GM12878 (cell line): ENCODE measurements around the gene CCDC24. TPM values are rescaled to one million over a fixed set of nuclear protein-coding genes. Genes with fewer than 3 reads are reported as not detected.

Source experiments
- ATAC-seq: fragments of 200-7000 bp; cut with Tn5 transposase; 3 replicates; pipeline ENCODE4 v1.9.1; 2020; ENCODE audit warnings: mild to moderate bottlenecking, moderate library complexity
- BruUV-seq: library from RNA; stranded (reverse); fragments of 400-500 nt; replicated peaks from 2 replicates; lab custom pipeline; 2021; lab: Mats Ljungman, UMichigan
- CTCF ChIA-PET: fragments of 300-600 bp; sonication (Branson Sonifier 250); formaldehyde crosslinking; extraction: SDS; loops from one replicate; lab custom pipeline; 2021; ENCODE audit warnings: inconsistent platforms; lab: Yijun Ruan, JAX
- POLR2A ChIA-PET: fragments of 350-600 bp; formaldehyde crosslinking; extraction: SDS; loops from one replicate; lab custom pipeline; 2021; ENCODE audit warnings: inconsistent platforms; lab: Charles Lee
- RAD21 ChIA-PET: fragments of 300-600 bp; sonication (Branson Sonifier 250); formaldehyde crosslinking; loops from one replicate; lab custom pipeline; 2023; ENCODE audit warnings: antibody characterized with exemption; ENCODE audit not compliant: unreplicated experiment; lab: Charles Lee
- SMC1A ChIA-PET: fragments of 300-600 bp; sonication (Branson Sonifier 250); formaldehyde crosslinking; loops from one replicate; lab custom pipeline; 2023; ENCODE audit not compliant: unreplicated experiment, uncharacterized antibody; lab: Charles Lee
- DNase-seq: peaks from one replicate; pipeline ENCODE4 v3.0.0-alpha.2; 2011; ENCODE audit warnings: low read depth, low spot score
- FAIRE-seq: peaks from 3 replicates; lab custom pipeline; 2011; peaks lifted over from hg19 to GRCh38; lab: Jason Lieb, UNC
- H2AFZ ChIP-seq: 2 replicates; pipeline ENCODE4 v1.6.0; 2011; ENCODE audit warnings: low read depth, low read length, control low read depth; ENCODE audit not compliant: control insufficient read depth
- H3K27ac ChIP-seq: 2 replicates; pipeline ENCODE4 v1.5.1; 2011; ENCODE audit warnings: control low read depth; ENCODE audit not compliant: control insufficient read depth, insufficient read depth
- H3K27me3 ChIP-seq, 2 experiments: replicated peaks in 1 of 2; 2 replicates each; pipeline versions ENCODE4 v1.6.0 to v1.6.1; 2011; ENCODE audit warnings: low read length in 1 of 2; ENCODE audit not compliant: control insufficient read depth in 2 of 2, insufficient read depth in 2 of 2
- H3K36me3 ChIP-seq, 2 experiments: 2 replicates each; pipeline ENCODE4 v1.5.1; 2011; ENCODE audit warnings: low read length in 1 of 2; ENCODE audit not compliant: control insufficient read depth in 2 of 2, insufficient read depth in 2 of 2
- H3K4me1 ChIP-seq: 2 replicates; pipeline ENCODE4 v1.6.1; 2011; ENCODE audit warnings: mild to moderate bottlenecking, low read length, moderate library complexity, mixed read lengths; ENCODE audit not compliant: control insufficient read depth, insufficient read depth
- H3K4me2 ChIP-seq: 2 replicates; pipeline ENCODE4 v1.6.0; 2011; ENCODE audit warnings: control low read depth; ENCODE audit not compliant: control insufficient read depth, insufficient read depth
- H3K4me3 ChIP-seq: fragments of 200-600 bp; sonication (generic); 2 replicates; pipeline ENCODE4 v1.5.1; 2016
- H3K79me2 ChIP-seq: 2 replicates; pipeline ENCODE4 v1.6.0; 2011; ENCODE audit warnings: low read length; ENCODE audit not compliant: control insufficient read depth, insufficient read depth
- H3K9ac ChIP-seq: 2 replicates; pipeline ENCODE4 v1.8.0; 2011; ENCODE audit warnings: low read length, control low read depth, mixed read lengths; ENCODE audit not compliant: control insufficient read depth, insufficient read depth
- H3K9me3 ChIP-seq: replicated peaks from 3 replicates; pipeline ENCODE4 v1.5.1; 2011; ENCODE audit warnings: mild to moderate bottlenecking, low read length; ENCODE audit not compliant: control insufficient read depth, insufficient read depth
- H4K20me1 ChIP-seq: 2 replicates; pipeline ENCODE4 v1.6.0; 2011; ENCODE audit not compliant: control insufficient read depth, insufficient read depth
- ATF7 ChIP-seq: fragments of 450-650 bp; IDR thresholded peaks from 2 replicates; pipeline ENCODE4 v1.6.1; 2016; ENCODE audit warnings: low read depth, mild to moderate bottlenecking
- IRF4 ChIP-seq: IDR thresholded peaks from 2 replicates; pipeline ENCODE4 v1.6.1; 2011; ENCODE audit warnings: low read depth, low read length
- POU2F2 ChIP-seq: IDR thresholded peaks from 3 replicates; pipeline ENCODE4 v1.6.1; 2011; ENCODE audit warnings: low read depth, mild to moderate bottlenecking, low read length, borderline replicate concordance
- TCF7 ChIP-seq: IDR thresholded peaks from 2 replicates; pipeline ENCODE4 v1.6.1; 2014; ENCODE audit warnings: antibody characterized with exemption, borderline replicate concordance
- ZNF217 ChIP-seq: fragments of 450-650 bp; IDR thresholded peaks from 2 replicates; pipeline ENCODE4 v1.6.1; 2017; ENCODE audit warnings: antibody characterized with exemption, mild to moderate bottlenecking
- WGBS: methylation state at CpG from one replicate; pipeline ENCODE4 v1.1.6; 2016; ENCODE audit warnings: low lambda C conversion rate; ENCODE audit not compliant: insufficient replicate concordance, insufficient coverage; ENCODE audit errors: missing lambda C conversion rate; 5-methylcytosine and 5-hydroxymethylcytosine counted together
- in situ Hi-C: fragments of 300-500 bp; cut with MboI; formaldehyde crosslinking; loops from 9 replicates; pipeline ENCODE4 v1.14.3; 2018; ENCODE audit warnings: mixed read lengths
- intact Hi-C: fragments of 100-400 bp; cut with micrococcal nuclease; formaldehyde crosslinking; loops from one replicate; pipeline ENCODE4 v1.14.2; 2022; ENCODE audit not compliant: unreplicated experiment
- polyA plus RNA-seq, 11 experiments: library from polyadenylated mRNA; depleted of rRNA in 4 of 11; unstranded in 6 of 11; stranded (reverse) in 5 of 11; fragments of >200 nt; fragmentation: Nextera tagmentation in 4 of 11; fragmentation: Illumina TruSeq in 1 of 11; extraction: Ambion mirVana in 4 of 11; extraction: Trizol in 1 of 11; gene quantifications; 1 replicate in 1 of 11; 2 replicates in 10 of 11; pipeline versions ENCODE4 v1.2.1 to v1.2.3, GENCODE V29; 2011 to 2016; ENCODE audit warnings: inconsistent platforms in 2 of 11, missing spikeins in 2 of 11, low read depth in 1 of 11
- total RNA-seq, 4 experiments: library from RNA; depleted of rRNA in 3 of 4; stranded (reverse); fragments of >200 nt in 3 of 4; fragmentation: Illumina TruSeq in 1 of 4; extraction: Trizol in 1 of 4; gene quantifications; 2 replicates each; pipeline versions ENCODE4 v1.2.1 to v1.2.3, GENCODE V29; 2013 to 2021
- TF ChIP-seq, protein P1 (sequence below): fragments of 450-650 bp; IDR thresholded peaks from 2 replicates; pipeline ENCODE4 v1.6.1; 2017; ENCODE audit warnings: mild to moderate bottlenecking, moderate library complexity

Gene CCDC24
- total and polyA plus RNA-seq, 10 of the 15 experiments (the other 5 are each of a cell fraction or from before 2014, with no cell fraction given): 0.18 to 3.1 (median 1.6) TPM; not detected in 1

DNA sequence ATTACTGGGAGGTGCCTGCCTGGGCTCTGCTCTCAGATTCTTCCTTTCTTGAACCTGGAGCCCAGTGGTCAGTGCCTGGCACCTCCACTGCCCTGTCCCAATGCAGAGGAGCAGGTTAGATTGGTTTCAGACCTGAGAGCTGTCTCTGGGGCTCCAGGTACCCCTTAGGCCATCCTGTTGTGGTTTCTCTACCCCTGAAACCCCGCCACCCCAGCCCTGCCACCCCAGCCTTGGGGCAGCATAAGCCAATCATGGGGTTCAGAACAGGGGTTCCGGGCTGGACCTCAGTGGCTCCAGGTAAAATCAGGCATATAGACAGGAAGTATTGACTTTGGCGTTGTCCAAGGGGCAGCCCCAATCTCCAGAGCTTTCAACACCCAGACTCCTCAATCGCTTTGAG, 43.0 kb downstream of the CCDC24 start:
- ATAC-seq (no peak), FAIRE-seq (no peak), DNase-seq (no peak)
- ChIA-PET POLR2A (no interaction called here), SMC1A (interaction anchor here (2.1 kb wide), 1 partner anchor 99 kb away, joined by 5 read pairs; no protein-coding TSS in a partner anchor), RAD21 (interaction anchor here (0.6 to 4.5 kb wide), 6 partner anchors 19 to 1113 kb away, joined by 3 to 39 read pairs (median 4); no protein-coding TSS in a partner anchor), CTCF (interaction anchor here (3.9 to 8.9 kb wide), 4 partner anchors 14 to 270 kb away, joined by 25 to 167 read pairs (median 57); no protein-coding TSS in a partner anchor)
- H4K20me1 ChIP-seq: no peaks in the 10 kb centered on the region
- WGBS: 56% methylated on average over 3 of the region's 4 CpGs
- H3K79me2 ChIP-seq: no peaks in the 10 kb centered on the region
- peaks cover 3% of the 10 kb centered on the region for H3K4me1 ChIP-seq
- no peak overlapping the region for H3K9ac ChIP-seq
- TF ChIP-seq ATF7: no peak
- no peak for TF ChIP-seq IRF4
- no peak for TF ChIP-seq ZNF217
- TF ChIP-seq POU2F2: no peak
- TF ChIP-seq, protein P1, sequence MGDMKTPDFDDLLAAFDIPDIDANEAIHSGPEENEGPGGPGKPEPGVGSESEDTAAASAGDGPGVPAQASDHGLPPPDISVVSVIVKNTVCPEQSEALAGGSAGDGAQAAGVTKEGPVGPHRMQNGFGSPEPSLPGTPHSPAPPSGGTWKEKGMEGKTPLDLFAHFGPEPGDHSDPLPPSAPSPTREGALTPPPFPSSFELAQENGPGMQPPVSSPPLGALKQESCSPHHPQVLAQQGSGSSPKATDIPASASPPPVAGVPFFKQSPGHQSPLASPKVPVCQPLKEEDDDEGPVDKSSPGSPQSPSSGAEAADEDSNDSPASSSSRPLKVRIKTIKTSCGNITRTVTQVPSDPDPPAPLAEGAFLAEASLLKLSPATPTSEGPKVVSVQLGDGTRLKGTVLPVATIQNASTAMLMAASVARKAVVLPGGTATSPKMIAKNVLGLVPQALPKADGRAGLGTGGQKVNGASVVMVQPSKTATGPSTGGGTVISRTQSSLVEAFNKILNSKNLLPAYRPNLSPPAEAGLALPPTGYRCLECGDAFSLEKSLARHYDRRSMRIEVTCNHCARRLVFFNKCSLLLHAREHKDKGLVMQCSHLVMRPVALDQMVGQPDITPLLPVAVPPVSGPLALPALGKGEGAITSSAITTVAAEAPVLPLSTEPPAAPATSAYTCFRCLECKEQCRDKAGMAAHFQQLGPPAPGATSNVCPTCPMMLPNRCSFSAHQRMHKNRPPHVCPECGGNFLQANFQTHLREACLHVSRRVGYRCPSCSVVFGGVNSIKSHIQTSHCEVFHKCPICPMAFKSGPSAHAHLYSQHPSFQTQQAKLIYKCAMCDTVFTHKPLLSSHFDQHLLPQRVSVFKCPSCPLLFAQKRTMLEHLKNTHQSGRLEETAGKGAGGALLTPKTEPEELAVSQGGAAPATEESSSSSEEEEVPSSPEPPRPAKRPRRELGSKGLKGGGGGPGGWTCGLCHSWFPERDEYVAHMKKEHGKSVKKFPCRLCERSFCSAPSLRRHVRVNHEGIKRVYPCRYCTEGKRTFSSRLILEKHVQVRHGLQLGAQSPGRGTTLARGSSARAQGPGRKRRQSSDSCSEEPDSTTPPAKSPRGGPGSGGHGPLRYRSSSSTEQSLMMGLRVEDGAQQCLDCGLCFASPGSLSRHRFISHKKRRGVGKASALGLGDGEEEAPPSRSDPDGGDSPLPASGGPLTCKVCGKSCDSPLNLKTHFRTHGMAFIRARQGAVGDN: no peak
- TF ChIP-seq TCF7: no peak
- no peak overlapping the region for H3K27ac ChIP-seq
- no peaks in the 10 kb centered on the region for H3K36me3 ChIP-seq
- no peak overlapping the region for H2AFZ ChIP-seq
- BruUV-seq: no TSS peak
- no peaks in the 10 kb centered on the region for H3K9me3 ChIP-seq
- intact Hi-C loops: loop anchor here (5.0 kb wide), 1 partner anchor 42 kb away; the partner anchor contains the start of gene CCDC24
- H3K4me3 ChIP-seq: no peak overlapping the region
- in situ Hi-C loops: loop anchor here (10.0 kb wide), 1 partner anchor 270 kb away; no protein-coding TSS in a partner anchor
- H3K27me3 ChIP-seq: no peaks in the 10 kb centered on the region
- no peak overlapping the region for H3K4me2 ChIP-seq
